GM23338 (cell line): ENCODE results near the gene RAB9A.
"Not testable (repeated sequence)": the region's sequence is repeated elsewhere in the genome, so short reads cannot be mapped to it uniquely, and the experiment has no call there.

Experiments used
- CREB1 ChIP-seq: fragments of 250-450 bp; sonication (Bioruptor Pico); IDR thresholded peaks from 2 replicates; pipeline ENCODE4 v1.5.0; 2020; ENCODE audit warnings: low read depth, mild to moderate bottlenecking, moderate library complexity
- CTCF ChIP-seq, 2 experiments: fragments of 200-600 bp in 1 of 2; sonication (generic) in 1 of 2; conservative IDR thresholded peaks; 2 replicates each; pipeline versions ENCODE4 v1.5.1 to v1.6.1; 2016 to 2017; ENCODE audit warnings: antibody characterized with exemption in 2 of 2, low read depth in 2 of 2, mild to moderate bottlenecking in 2 of 2, moderate library complexity in 1 of 2
- ETS1 ChIP-seq: IDR thresholded peaks from 2 replicates; pipeline ENCODE4 v1.6.1; 2016; ENCODE audit warnings: antibody characterized with exemption
- EZH2 ChIP-seq: fragments of 200-600 bp; sonication (generic); IDR thresholded peaks from one replicate; pipeline ENCODE4 v1.8.0; 2017; ENCODE audit warnings: antibody characterized with exemption, mild to moderate bottlenecking, low read depth; ENCODE audit not compliant: unreplicated experiment
- EZH2phosphoT487 ChIP-seq: fragments of 200-600 bp; sonication (generic); IDR thresholded peaks from one replicate; pipeline ENCODE4 v1.8.1; 2018; ENCODE audit warnings: antibody characterized with exemption; ENCODE audit not compliant: unreplicated experiment
- JUNB ChIP-seq: IDR thresholded peaks from one replicate; pipeline ENCODE4 v1.6.1; 2016; ENCODE audit warnings: antibody characterized with exemption; ENCODE audit not compliant: unreplicated experiment
- NANOG ChIP-seq: IDR thresholded peaks from 2 replicates; pipeline ENCODE4 v1.6.1; 2016; ENCODE audit warnings: antibody characterized with exemption, borderline replicate concordance
- POLR2AphosphoS5 ChIP-seq: IDR thresholded peaks from 2 replicates; pipeline ENCODE4 v1.6.1; 2016; ENCODE audit warnings: antibody characterized with exemption, low read depth
- REST ChIP-seq: IDR thresholded peaks from one replicate; pipeline ENCODE4 v1.6.1; 2018; ENCODE audit warnings: antibody characterized with exemption; ENCODE audit not compliant: unreplicated experiment
- ZNF114 ChIP-seq: fragments of 250-450 bp; sonication (Bioruptor Pico); IDR thresholded peaks from 2 replicates; pipeline ENCODE4 v1.5.0; 2020; ENCODE audit warnings: mild to moderate bottlenecking, moderate library complexity

GRCh38 chrX:13679700-13680099 is 9.2 kb upstream of the RAB9A start:
- not testable (repeated sequence) for TF ChIP-seq CTCF (conservative IDR thresholded peaks at IDR 0.05; ENCODE audit: low read depth in 2 of 2); EZH2; EZH2phosphoT487; ZNF114 (CRISPR knock-in tag); REST; POLR2AphosphoS5; CREB1 (CRISPR knock-in tag); JUNB; NANOG; ETS1
